Tibial nerve (tissue), 4 donors: ENCODE data around the gene KCNT1. TPM values are rescaled to one million over a fixed set of nuclear protein-coding genes. Genes with fewer than 3 reads are reported as not detected.

Source experiments
- DNase-seq, 2 donors: peaks; one replicate each; pipeline ENCODE4 v3.0.0-alpha.2; 2019; ENCODE audit warnings: low spot score in 2 of 2
- H3K27ac ChIP-seq, 4 donors: fragments of 200-600 bp; sonication (generic) in 3 of 4; one replicate each; pipeline ENCODE4 v1.5.1; 2017 to 2019; ENCODE audit warnings: mild to moderate bottlenecking in 1 of 4
- H3K27me3 ChIP-seq, 2 donors: fragments of 200-600 bp; sonication (generic) in 1 of 2; one replicate each; pipeline versions ENCODE4 v1.5.1 to v1.6.0; 2017 to 2019
- H3K36me3 ChIP-seq, 3 donors: fragments of 200-600 bp; sonication (generic); one replicate each; pipeline ENCODE4 v1.5.1; 2018 to 2019
- H3K4me1 ChIP-seq, 4 donors: fragments of 200-600 bp; sonication (generic) in 3 of 4; one replicate each; pipeline ENCODE4 v1.5.1; 2017 to 2019
- H3K4me3 ChIP-seq, 4 donors: fragments of 200-600 bp; sonication (generic) in 3 of 4; one replicate each; pipeline ENCODE4 v1.5.1; 2017 to 2019; ENCODE audit warnings: mild to moderate bottlenecking in 1 of 4, moderate library complexity in 1 of 4
- H3K9me3 ChIP-seq, 4 donors: fragments of 200-600 bp; sonication (generic) in 3 of 4; one replicate each; pipeline ENCODE4 v1.5.1; 2017 to 2019
- CTCF ChIP-seq, 5 experiments: fragments of 200-600 bp in 3 of 5; fragments of 450-650 bp in 2 of 5; sonication (generic) in 3 of 5; IDR thresholded peaks; one replicate each; pipeline ENCODE4 v1.5.1; 2016 to 2019; ENCODE audit warnings: antibody characterized with exemption in 5 of 5, mild to moderate bottlenecking in 3 of 5, moderate library complexity in 2 of 5
- EP300 ChIP-seq, 2 donors: sonication (generic); formaldehyde crosslinking; IDR thresholded peaks; one replicate each; pipeline ENCODE4 v1.6.1; 2017; ENCODE audit warnings: antibody characterized with exemption in 2 of 2, mild to moderate bottlenecking in 1 of 2
- POLR2A ChIP-seq, 2 donors: fragments of 450-650 bp; IDR thresholded peaks; one replicate each; pipeline ENCODE4 v1.6.1; 2017; ENCODE audit warnings: antibody characterized with exemption in 2 of 2, mild to moderate bottlenecking in 2 of 2, moderate library complexity in 2 of 2
- WGBS, 2 donors: methylation state at CpG; one replicate each; pipeline ENCODE4 v1.1.5; 2018; 5-methylcytosine and 5-hydroxymethylcytosine counted together
- total RNA-seq, 4 donors: library from RNA; depleted of rRNA; stranded (reverse); fragments of >200 nt; gene quantifications; one replicate each; pipeline ENCODE4 v1.1.0, GENCODE V29; 2016

The KCNT1 gene
- total RNA-seq, 4 donors from 2014 or later, result under 0.01 to 0.39 TPM; not detected in 2

- no peak overlapping the region for H3K27ac ChIP-seq
- WGBS, 2 donors, result 75 to 81% methylated on average over 12 of the region's 12 CpGs
- TF ChIP-seq EP300 (IDR thresholded peaks at IDR 0.05), result no peak
- TF ChIP-seq CTCF (IDR thresholded peaks at IDR 0.05), result no peak
- TF ChIP-seq POLR2A (IDR thresholded peaks at IDR 0.05), result no peak
- H3K4me3 ChIP-seq, result no peak overlapping the region
- H3K27me3 ChIP-seq, result no peaks in the 10 kb centered on the region
- H3K36me3 ChIP-seq, result no peaks in the 10 kb centered on the region
- peaks cover 0 to 29% (median 0%) of the 10 kb centered on the region in 4 donors for H3K9me3 ChIP-seq
- DNase-seq, result no peak
- H3K4me1 ChIP-seq, result no peaks in the 10 kb centered on the region
Observed at GRCh38 chr9:135760465-135760864, 58.5 kb downstream of the KCNT1 start.

DNA sequence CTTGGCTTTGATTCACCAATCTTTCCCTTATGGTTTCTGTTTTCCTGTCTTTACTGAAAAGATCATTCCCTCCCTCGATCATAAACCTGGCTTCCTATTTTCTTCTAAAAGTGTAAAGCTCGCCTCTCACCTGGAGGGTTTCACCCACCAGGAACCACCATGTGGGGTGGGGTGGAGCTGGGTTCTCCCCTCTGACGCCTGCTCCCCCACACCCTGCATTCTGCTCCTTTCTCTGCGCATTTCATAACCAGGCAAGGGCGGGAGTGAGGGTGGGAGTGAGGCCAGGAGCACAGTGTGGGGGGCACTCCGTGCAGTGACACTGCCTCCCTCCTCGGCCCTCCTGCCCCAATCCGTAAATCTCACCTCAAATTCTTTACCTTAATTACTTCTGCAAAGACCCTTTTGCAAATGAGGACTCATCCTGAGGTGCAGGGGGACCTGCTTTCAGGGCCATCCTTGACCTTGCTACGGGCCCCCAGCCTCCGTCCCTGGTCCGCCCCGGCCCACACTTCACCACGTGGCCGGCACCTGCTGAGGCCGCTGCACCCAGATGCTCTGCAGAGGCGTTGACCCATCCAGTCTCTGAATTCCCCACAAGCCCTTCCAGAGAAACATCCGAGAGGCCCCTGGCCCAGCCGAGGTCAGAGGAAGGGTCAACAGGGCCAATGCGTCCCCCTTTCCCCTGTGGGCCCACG is 59.3 kb downstream of the KCNT1 start:
- H3K9me3 ChIP-seq, result peaks cover 0 to 29% (median 0%) of the 10 kb centered on the region in 4 donors
- no peaks in the 10 kb centered on the region for H3K27me3 ChIP-seq
- H3K4me3 ChIP-seq, result no peak overlapping the region
- H3K4me1 ChIP-seq, result no peaks in the 10 kb centered on the region
- H3K27ac ChIP-seq, result no peak overlapping the region
- DNase-seq, result no peak
- H3K36me3 ChIP-seq, result no peaks in the 10 kb centered on the region
- no peak for TF ChIP-seq CTCF (IDR thresholded peaks at IDR 0.05)
- TF ChIP-seq POLR2A (IDR thresholded peaks at IDR 0.05), result no peak
- TF ChIP-seq EP300 (IDR thresholded peaks at IDR 0.05), result no peak
- 63 to 64% methylated on average over 18 to 20 of the region's 20 CpGs for WGBS, 2 donors

GRCh38 chr9:135761845-135762168 is 59.8 kb downstream of the KCNT1 start:
- Histone ChIP-seq H3K36me3 (no peaks in the 10 kb centered on the region), H3K4me3 (no peak overlapping the region), H3K27me3 (no peaks in the 10 kb centered on the region), H3K27ac (no peak overlapping the region), H3K4me1 (no peaks in the 10 kb centered on the region), H3K9me3 (peaks cover 0 to 31% (median 0%) of the 10 kb centered on the region in 4 donors)
- TF ChIP-seq POLR2A (IDR thresholded peaks at IDR 0.05), result no peak
- TF ChIP-seq CTCF (IDR thresholded peaks at IDR 0.05), result no peak
- TF ChIP-seq EP300 (IDR thresholded peaks at IDR 0.05), result no peak
- 68 to 81% methylated on average over 16 of the region's 16 CpGs for WGBS, 2 donors
- DNase-seq, result no peak

GRCh38 chr9:135762921-135763320 is 60.9 kb downstream of the KCNT1 start:
- no peaks in the 10 kb centered on the region for H3K36me3 ChIP-seq
- peaks cover 0 to 40% (median 0%) of the 10 kb centered on the region in 4 donors for H3K9me3 ChIP-seq
- no peaks in the 10 kb centered on the region for H3K4me1 ChIP-seq
- H3K27me3 ChIP-seq, result no peaks in the 10 kb centered on the region
- no peak for TF ChIP-seq EP300 (IDR thresholded peaks at IDR 0.05)
- TF ChIP-seq CTCF (IDR thresholded peaks at IDR 0.05), result no peak
- TF ChIP-seq POLR2A (IDR thresholded peaks at IDR 0.05), result no peak
- 85 to 86% methylated on average over 8 to 13 of the region's 13 CpGs for WGBS, 2 donors
- no peak overlapping the region for H3K4me3 ChIP-seq
- no peak overlapping the region for H3K27ac ChIP-seq
- no peak for DNase-seq

- no peak for DNase-seq
- Histone ChIP-seq H3K4me3 (no peak overlapping the region), H3K27ac (no peak overlapping the region), H3K4me1 (no peaks in the 10 kb centered on the region), H3K36me3 (no peaks in the 10 kb centered on the region), H3K9me3 (peaks cover 0 to 40% (median 0%) of the 10 kb centered on the region in 4 donors), H3K27me3 (no peaks in the 10 kb centered on the region)
- TF ChIP-seq POLR2A (IDR thresholded peaks at IDR 0.05), result no peak
- no peak for TF ChIP-seq EP300 (IDR thresholded peaks at IDR 0.05)
- no peak for TF ChIP-seq CTCF (IDR thresholded peaks at IDR 0.05)
- 82 to 83% methylated on average over 18 to 23 of the region's 24 CpGs for WGBS, 2 donors
Observed at GRCh38 chr9:135763716-135764446, 61.9 kb downstream of the KCNT1 start.
